G401 (cell line): Measurements from ENCODE around the gene MAPK8. TPM values are rescaled to one million over a fixed set of nuclear protein-coding genes. Genes with fewer than 3 reads are reported as not detected.

Source experiments
- DNase-seq: peaks from one replicate; pipeline ENCODE4 v3.0.0-alpha.2; 2015; ENCODE audit warnings: low spot score
- in situ Hi-C: cut with HindIII; loops from 2 replicates; pipeline ENCODE4 v1.10.0; 2016; ENCODE audit warnings: low sequenced_read_pairs, mixed read lengths
- total RNA-seq: library from RNA; depleted of rRNA; stranded (reverse); fragments of >200 nt; shearing (Covaris generic); gene quantifications from 2 replicates; pipeline ENCODE4 v1.2.3, GENCODE V29; 2014

Gene MAPK8
- total RNA-seq, 1 experiment from 2014 or later = 64.1 TPM

GRCh38 chr10:48364659-48365405, 58.4 kb downstream of the MAPK8 start:
- in situ Hi-C loops = no loop called here
- DNase-seq = peak; percentile 44

GRCh38 chr10:48365668-48366067, 59.2 kb downstream of the MAPK8 start:
- in situ Hi-C loops = no loop called here
- no peak for DNase-seq

GRCh38 chr10:48366261-48366660, 59.8 kb downstream of the MAPK8 start:
- no peak for DNase-seq
- in situ Hi-C loops = no loop called here

- no peak for DNase-seq
- in situ Hi-C loops = no loop called here
Measured at GRCh38 chr10:48369501-48369900, 63.0 kb downstream of the MAPK8 start.

GRCh38 chr10:48377751-48378530, 71.5 kb downstream of the MAPK8 start:
- in situ Hi-C loops = no loop called here
- no peak for DNase-seq

GRCh38 chr10:48378675-48379074, 72.2 kb downstream of the MAPK8 start:
- in situ Hi-C loops = no loop called here
- no peak for DNase-seq

GRCh38 chr10:48381971-48382370, 75.5 kb downstream of the MAPK8 start:
- DNase-seq = no peak
- in situ Hi-C loops = no loop called here

GRCh38 chr10:48382982-48383381, 76.5 kb downstream of the MAPK8 start:
- no peak for DNase-seq
- in situ Hi-C loops = no loop called here

- DNase-seq = no peak
- in situ Hi-C loops = no loop called here
Measured at GRCh38 chr10:48383393-48383792, 76.9 kb downstream of the MAPK8 start.

GRCh38 chr10:48384699-48384982, 78.2 kb downstream of the MAPK8 start:
- peak; percentile 51 for DNase-seq
- in situ Hi-C loops = no loop called here

- in situ Hi-C loops = no loop called here
- no peak for DNase-seq
Measured at GRCh38 chr10:48389272-48389671, 82.8 kb downstream of the MAPK8 start.

- in situ Hi-C loops = no loop called here
- DNase-seq = no peak
Measured at GRCh38 chr10:48389846-48390557, 83.5 kb downstream of the MAPK8 start.

- in situ Hi-C loops = no loop called here
- DNase-seq = no peak
Measured at GRCh38 chr10:48390558-48390871, 84.0 kb downstream of the MAPK8 start.

- in situ Hi-C loops = no loop called here
- no peak for DNase-seq
Measured at GRCh38 chr10:48390933-48391845, 84.7 kb downstream of the MAPK8 start.

- in situ Hi-C loops = no loop called here
- no peak for DNase-seq
Measured at GRCh38 chr10:48391994-48392393, 85.5 kb downstream of the MAPK8 start.

- in situ Hi-C loops = no loop called here
- DNase-seq = no peak
Measured at GRCh38 chr10:48398261-48398660, 91.8 kb downstream of the MAPK8 start.

GRCh38 chr10:48399056-48399541, 92.6 kb downstream of the MAPK8 start:
- in situ Hi-C loops = no loop called here
- peak; percentile 20 for DNase-seq

GRCh38 chr10:48399551-48399950, 93.1 kb downstream of the MAPK8 start:
- in situ Hi-C loops = no loop called here

GRCh38 chr10:48400129-48400849, 93.8 kb downstream of the MAPK8 start:
- peak; percentile 17 for DNase-seq
- in situ Hi-C loops = no loop called here

More at GRCh38 chr10:48399551-48399950, 93.1 kb downstream of the MAPK8 start:
- DNase-seq = no peak
